ENCODE measurements around the gene RBM7.

Gene RBM7

GRCh38 chr11:114448749-114449482, 48.5 kb downstream of the RBM7 start:
- DNase-seq (ENCODE audit: low spot score): no peak

- no peak for DNase-seq (ENCODE audit: low spot score)
Measured at GRCh38 chr11:114449845-114450244, 49.4 kb downstream of the RBM7 start.

GRCh38 chr11:114452399-114452798, 51.9 kb downstream of the RBM7 start:
- DNase-seq (ENCODE audit: low spot score): no peak

Measured in HuH-7 (cell line).